ENCODE results near the gene DGKZ.
A peak's percentile ranks its signal among the peaks of the same experiment; 100 is the strongest.

Gene DGKZ

DNA sequence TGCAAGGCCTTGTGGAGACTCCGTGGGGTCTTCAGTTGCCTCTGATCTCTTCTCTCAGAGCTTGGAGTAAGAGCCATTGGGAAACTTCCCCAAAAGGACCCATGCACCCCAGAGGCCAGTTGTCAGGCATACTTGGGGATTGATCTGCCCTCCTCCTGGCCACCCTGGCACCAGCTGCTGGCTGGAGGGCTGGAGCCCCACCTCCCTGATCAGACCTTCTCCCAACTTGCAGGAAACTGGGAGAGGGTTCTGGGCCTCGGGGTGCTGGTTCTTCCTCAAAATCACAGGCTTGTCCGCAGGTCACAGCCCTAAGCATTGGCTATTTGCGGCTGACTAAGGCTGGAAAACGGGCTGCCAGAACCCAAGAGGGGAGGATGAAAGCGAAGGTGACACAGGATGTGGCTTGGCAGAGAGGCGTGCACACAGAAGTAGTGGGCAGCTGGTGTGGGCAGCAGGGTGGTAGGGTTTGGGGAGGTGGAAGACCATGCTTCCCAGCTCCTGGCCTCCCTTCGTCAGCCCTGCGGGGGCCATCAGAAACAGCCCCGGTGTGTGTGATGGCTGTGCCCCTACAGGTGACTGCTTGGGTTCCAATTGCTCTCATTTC is 1.3 kb upstream of the DGKZ start:
- TF ChIP-seq CTCF (IDR thresholded peaks at IDR 0.05; ENCODE audit: low read depth, low read length, missing control alignments) = no peak
- peak overlapping the region; percentile 70 for H3K4me3 ChIP-seq (ENCODE audit: low read depth, low read length)
- no peak for DNase-seq (ENCODE audit: low read depth)

GRCh38 chr11:46347637-46348311 is 511 bp downstream of the DGKZ start:
- H3K4me3 ChIP-seq (ENCODE audit: low read depth, low read length) = peak overlapping the region; percentile 84
- DNase-seq (ENCODE audit: low read depth) = no peak
- TF ChIP-seq CTCF (IDR thresholded peaks at IDR 0.05; ENCODE audit: low read depth, low read length, missing control alignments) = no peak

GRCh38 chr11:46348566-46349401 is 1.5 kb downstream of the DGKZ start:
- DNase-seq (ENCODE audit: low read depth) = no peak
- peak overlapping the region; percentile 84 for H3K4me3 ChIP-seq (ENCODE audit: low read depth, low read length)
- no peak for TF ChIP-seq CTCF (IDR thresholded peaks at IDR 0.05; ENCODE audit: low read depth, low read length, missing control alignments)

DNA sequence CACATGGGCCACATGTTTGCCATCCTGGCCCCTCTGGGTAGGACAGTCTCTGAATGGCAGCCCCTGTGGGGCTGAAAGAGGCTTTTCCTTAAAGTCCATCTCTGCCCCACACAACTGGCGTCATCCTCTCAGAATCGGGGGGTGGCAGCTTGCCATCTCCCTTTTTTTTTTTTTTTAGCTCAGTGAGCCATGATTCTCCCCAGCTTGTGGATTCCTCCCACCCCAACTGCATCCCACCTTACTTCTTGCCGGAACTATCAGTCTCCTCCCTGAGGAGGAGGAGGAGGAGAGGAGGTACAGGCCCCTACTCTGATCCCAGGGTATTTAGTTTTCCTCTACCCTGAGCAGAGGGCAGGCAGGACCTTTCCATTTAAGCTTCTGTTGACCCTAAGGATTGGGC is 3.4 kb downstream of the DGKZ start:
- DNase-seq (ENCODE audit: low read depth) = no peak
- no peak overlapping the region for H3K4me3 ChIP-seq (ENCODE audit: low read depth, low read length)
- TF ChIP-seq CTCF (IDR thresholded peaks at IDR 0.05; ENCODE audit: low read depth, low read length, missing control alignments) = no peak

GRCh38 chr11:46351148-46351547 is 3.9 kb downstream of the DGKZ start:
- no peak overlapping the region for H3K4me3 ChIP-seq (ENCODE audit: low read depth, low read length)
- DNase-seq (ENCODE audit: low read depth) = no peak
- TF ChIP-seq CTCF (IDR thresholded peaks at IDR 0.05; ENCODE audit: low read depth, low read length, missing control alignments) = no peak

- TF ChIP-seq CTCF (IDR thresholded peaks at IDR 0.05; ENCODE audit: low read depth, low read length, missing control alignments) = no peak
- no peak overlapping the region for H3K4me3 ChIP-seq (ENCODE audit: low read depth, low read length)
- no peak for DNase-seq (ENCODE audit: low read depth)
These were observed 4.3 kb downstream of the DGKZ start for GRCh38 chr11:46351606-46352005.
